Measurements from ENCODE around the gene LINGO3.
"Not testable (repeated sequence)": the region's sequence is repeated elsewhere in the genome, so short reads cannot be mapped to it uniquely, and the experiment has no call there.

LINGO3 gene, protein sequence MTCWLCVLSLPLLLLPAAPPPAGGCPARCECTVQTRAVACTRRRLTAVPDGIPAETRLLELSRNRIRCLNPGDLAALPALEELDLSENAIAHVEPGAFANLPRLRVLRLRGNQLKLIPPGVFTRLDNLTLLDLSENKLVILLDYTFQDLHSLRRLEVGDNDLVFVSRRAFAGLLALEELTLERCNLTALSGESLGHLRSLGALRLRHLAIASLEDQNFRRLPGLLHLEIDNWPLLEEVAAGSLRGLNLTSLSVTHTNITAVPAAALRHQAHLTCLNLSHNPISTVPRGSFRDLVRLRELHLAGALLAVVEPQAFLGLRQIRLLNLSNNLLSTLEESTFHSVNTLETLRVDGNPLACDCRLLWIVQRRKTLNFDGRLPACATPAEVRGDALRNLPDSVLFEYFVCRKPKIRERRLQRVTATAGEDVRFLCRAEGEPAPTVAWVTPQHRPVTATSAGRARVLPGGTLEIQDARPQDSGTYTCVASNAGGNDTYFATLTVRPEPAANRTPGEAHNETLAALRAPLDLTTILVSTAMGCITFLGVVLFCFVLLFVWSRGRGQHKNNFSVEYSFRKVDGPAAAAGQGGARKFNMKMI

DNA sequence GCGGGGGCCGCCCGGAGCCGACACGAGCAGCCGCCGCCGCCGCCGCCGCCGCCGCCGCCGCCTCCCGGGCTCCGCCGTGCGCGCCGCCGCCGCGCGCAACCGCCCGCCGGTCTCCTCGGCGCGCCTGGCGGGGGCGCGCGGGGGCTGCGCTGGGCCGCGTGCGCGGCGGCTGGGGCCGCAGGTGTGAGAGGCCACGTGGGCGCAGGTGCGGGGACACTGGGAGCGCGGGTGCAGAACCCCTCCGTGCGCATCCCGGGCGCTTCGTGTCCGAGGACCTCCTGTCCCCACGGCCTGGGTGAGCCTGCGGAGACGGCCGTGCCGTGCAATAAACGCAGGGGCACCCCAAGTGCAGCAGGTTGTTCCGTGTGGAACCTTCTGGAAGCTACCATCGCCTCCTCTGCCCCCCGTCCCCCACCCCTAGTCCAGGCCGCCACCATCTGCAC is at the start of gene LINGO3:
TSS of gene LINGO3 (minus strand) at position 41 of the 443 bp plus-strand sequence. CDS start 16,378 bp downstream, outside the sequence.
- DNase-seq (ENCODE audit: low spot score): no peak

DNA sequence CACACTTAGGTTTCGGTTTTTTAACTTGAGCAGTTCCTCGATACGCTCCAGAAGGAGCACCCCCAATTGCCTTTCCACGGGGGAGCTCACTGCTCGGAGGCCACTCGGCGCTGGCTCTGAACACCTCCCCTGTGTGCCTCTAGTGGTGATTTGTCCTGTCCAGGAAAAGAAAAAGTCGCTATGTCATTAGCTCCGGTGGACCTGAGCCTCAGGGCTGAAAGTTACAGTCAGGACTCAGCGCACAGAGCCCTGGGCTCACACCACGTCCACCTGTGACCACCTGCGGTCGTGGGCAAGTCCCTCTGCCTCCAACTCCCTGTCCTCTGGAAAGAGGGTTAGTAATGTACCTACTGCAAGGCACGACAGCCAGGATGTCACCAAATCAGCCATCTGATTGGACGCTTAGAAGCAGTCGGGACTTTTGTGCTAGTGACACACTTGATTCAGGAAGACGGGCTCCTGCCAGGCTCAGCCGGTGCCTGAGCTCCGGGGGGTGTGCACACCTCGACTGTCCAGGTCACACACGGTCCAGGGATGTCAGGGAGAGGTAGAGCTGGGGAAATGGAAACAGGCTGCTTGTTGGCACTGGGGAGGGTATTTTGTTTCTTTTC is 48.2 kb upstream of the LINGO3 start:
- DNase-seq (ENCODE audit: low spot score): no peak

DNA sequence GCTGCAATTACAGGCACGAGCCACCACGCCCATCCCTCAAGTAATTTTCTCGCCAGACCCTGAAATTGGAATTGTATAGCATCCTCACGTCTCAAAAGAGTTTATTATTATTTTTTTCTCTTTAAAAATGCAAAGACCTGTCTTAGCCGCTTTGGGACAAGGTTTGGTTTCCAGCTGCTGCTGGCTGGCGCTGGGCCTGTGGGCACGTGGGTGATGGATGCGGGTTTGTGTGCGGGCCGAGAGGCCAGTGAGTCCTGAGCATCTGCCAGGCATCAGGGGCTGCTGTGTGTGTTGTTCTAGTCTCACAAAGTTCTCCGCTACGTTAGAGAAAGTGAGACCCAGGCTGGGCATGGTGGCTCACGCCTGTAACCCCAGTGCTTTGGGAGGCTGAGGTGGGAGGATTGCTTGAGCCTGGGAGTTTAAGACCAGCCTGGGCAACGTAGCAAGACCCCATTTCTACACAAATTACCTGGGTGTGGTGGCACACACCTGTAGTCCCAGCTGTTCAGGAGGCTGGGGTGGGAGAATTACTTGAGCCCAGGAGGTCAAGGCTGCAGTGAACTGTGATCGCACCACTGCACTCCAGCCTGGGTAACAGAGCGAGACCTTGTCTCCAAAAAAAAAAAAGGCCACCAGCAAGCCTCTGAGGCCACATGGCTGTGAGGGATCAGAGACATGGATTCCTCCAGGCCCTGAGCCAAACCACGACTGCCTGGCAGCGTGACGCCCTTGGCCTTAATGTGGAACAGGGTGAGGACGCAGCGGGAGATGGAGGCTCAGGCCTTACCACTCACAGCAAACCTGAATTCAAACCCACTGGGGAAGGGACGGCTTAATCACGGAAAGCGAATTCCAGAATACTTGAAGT is 47.4 kb upstream of the LINGO3 start:
- DNase-seq (ENCODE audit: low spot score): no peak

DNA sequence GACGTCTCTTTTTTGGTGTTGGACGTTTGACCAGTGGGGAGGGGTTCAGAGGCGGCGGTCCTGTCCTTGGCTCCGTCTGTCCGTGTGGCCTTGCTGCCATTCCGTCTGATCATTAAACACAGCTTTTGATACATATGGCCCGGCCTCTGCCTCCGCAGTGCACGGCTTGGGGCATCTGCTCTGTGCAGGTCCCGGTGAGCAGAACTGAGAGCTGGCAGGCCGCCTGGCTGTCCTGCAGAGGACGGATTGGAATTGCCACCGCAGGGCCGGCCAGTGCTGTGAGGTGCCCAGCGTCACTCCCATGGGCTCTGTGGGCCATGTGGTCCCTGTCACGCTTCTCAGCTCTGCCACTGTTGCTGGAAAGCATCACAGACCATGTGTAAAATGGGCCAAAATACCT is 46.7 kb upstream of the LINGO3 start:
- no peak for DNase-seq (ENCODE audit: low spot score)

DNA sequence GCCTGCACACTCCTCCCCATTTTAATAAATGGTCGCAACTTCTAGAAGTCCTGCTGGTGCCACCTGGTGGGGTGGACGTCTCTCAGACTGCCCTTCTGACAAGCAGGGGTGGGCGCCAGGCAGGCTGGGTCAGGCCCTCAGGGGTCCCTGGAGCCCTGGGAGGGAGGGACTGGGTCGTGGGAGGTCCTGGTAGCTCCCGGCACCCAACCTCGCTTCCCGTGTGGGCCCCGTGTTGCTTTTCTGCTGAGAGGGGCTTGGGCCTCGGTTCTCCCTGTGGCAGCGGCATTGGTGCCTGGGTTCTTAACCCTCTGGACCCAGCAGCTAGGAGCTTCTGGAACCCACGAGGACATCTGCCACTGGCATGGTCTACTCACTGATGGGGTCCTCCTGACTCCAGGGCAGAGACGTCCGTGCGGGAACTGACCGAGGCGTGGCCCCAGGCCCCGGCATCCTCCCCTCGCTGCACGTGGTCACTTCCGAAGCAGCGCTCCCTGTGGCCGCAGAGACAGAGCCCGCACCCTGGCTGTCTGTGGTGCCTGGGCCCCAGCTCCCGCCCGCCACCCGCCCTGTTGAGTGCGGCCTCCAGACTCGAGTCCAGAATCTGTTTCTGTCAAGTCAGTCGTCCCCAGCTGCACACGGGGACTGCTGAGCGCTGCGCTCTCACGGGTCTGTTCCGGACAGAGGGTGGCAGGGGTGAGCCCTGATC is 46.1 kb upstream of the LINGO3 start:
- DNase-seq (ENCODE audit: low spot score): no peak

DNA sequence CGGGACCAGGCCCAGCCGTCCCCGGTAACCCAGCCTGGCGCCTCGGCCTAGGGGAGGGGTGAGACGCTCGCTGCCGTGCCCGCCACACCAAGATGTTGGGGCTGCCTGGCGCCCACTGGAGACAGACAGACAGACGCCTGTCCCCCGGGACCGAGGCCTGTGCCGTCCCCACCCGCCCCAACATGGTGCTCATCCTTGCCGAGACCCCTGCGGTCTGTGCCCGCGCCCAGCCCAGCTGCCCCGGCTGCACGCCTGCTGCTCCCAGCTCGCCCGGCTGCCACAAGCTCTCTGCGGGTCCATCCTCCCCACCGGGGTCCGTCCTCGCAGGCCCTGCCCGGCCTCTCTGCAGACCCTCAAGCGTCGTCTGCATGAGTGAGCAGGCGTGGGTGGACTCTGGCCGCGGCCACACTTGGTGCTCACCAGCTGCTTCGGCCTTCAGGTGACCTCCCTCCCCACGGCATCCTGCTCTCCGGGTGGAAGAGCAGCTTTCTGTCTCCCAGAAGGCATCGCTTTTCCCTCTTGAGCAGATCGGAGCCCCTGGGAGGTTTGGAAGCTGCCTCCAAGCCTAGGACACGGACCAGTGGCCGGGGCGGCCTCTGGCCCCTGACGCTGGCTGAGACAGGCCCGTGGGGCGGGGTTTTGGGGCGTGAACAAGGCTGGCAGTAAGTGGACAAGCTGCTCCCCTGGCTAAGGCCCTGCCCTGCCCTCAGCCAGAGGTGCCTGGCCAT is 45.4 kb upstream of the LINGO3 start:
- no peak for DNase-seq (ENCODE audit: low spot score)

DNA sequence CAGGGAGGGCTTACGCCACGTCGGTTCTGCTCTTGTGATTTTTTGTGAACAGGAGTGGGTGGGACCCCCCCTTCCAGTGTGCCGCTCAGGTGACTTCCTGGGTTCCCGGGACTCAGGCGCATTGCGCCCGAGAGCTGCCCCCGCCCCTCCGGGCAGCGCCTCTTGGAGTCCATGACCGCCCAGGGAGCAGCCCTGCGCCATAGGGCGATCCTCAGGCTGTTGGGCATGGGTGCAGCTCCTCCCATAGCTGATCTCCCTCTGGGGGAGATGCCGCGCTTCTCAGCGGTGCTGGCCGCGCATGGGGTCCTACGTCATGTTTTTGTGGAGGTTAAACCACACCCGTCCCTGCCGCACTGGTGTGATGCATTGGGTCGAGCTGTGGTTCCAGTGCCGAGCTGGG is 44.2 kb upstream of the LINGO3 start:
- no peak for DNase-seq (ENCODE audit: low spot score)

DNA sequence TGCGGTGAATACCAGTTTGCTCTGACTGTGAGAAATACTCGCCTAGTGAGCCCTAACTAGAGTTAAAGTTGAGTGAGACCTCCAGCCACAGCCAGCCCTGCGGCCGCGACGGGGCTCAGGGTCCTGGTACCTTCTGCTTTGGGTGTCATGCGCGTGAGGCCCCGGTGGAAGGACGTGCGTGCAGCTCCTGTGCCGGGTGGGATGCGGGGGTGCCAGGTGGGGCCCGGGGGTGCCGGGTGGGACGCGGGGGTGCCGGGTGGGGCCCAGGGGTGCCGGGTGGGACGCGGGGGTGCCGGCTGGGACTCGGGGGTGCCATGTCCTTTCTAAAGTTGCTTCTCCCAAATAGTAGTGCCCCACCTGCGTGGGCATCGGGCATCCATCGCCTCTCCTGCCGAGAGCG is 43.6 kb upstream of the LINGO3 start:
- no peak for DNase-seq (ENCODE audit: low spot score)

DNA sequence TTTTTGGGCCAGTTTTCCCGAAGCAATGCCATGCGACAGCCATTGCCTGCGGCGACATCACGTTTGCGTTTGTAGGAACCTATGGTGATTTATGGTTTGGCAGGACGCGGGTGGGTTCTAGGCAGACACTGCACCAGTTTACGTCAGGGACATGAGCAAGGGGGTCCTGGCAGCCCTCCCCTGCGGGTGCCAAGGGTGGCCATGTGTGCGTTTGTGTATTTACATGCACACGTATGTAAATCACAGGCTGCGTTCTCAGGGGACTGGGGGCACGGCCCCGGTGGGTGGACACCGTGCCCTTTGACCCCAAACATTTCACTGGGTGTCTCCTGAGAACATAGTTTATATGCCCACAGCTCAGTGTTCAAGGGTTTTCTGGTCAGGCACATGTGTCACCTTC is 42.7 kb upstream of the LINGO3 start:
- no peak for DNase-seq (ENCODE audit: low spot score)

DNA sequence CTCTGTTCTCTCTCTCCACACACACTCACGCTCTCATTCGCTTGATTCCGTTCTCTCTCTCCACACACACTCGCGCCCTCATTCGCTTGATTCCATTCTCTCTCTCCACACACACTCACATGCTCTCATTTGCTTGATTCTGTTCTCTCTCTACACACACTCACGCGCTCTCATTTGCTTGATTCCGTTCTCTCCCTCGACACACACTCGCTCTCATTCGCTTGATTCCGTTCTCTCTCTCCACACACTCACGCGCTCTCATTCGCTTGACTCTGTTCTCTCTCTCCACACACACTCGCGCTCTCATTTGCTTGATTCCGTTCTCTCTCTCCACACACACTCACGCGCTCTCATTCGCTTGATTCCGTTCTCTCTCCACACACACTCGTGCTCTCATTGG is 41.9 kb upstream of the LINGO3 start:
- DNase-seq (ENCODE audit: low spot score): not testable (repeated sequence)

DNA sequence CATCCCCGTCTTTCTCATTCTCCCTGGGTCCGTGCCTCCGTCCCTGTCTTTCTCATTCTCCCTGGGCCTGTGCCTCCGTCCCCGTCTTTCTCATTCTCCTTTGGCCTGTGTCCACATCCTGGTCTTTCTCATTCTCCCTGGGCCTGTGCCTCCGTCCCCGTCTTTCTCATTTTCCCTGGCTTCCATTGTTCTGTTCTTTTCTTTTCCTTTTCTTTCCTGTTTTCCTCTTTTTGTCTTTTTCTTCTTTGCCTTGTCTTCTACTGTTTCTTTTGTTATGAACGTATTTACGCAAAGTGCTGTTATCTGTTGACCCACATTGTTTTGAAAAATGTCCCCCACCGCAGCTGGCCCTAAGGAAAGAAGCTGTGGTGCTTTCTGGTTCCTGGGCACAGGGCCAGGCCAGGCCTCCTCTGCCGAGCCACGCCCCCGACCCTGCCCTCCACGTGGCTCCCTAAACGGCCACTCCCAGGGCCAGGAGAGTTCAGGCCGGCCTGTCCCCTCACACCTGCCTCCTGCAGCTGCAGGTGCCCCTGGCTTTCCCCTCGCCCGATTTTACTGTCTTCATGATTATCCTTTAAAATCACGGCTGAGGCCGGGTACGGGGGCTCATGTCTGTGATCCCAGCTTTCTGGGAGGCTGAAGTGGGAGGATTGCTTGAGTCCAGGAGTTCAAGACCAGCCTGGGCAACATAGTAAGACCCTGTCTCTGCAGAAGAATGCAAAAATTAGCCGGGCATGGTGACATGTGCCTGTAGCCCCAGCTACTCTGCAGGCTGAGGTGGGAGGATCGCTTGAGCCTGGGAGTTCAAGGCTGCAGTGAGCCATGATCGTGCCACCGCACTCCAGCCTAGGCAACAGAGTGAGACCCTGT is 38.1 kb upstream of the LINGO3 start:
- DNase-seq (ENCODE audit: low spot score): no peak

DNA sequence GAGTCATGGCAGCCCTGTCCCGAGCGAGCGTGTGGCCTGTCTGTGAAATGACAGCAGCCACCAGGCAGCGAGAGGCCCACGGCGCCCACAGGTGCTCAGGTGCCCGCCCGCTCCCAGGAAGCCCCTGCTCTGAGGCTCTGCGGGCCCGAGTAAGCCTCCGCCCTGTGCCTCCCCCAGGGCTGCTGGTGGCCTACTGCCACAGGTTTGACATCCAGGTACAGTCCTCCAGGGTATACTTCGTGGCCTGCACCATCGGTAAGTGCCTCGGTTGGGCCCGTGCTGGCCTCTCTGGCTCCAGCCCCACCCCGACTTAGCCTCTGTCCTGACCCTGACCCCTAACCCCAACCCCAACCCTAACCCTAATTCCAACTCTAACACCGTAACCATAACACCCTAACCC is 37.1 kb upstream of the LINGO3 start:
- DNase-seq (ENCODE audit: low spot score): no peak

DNA sequence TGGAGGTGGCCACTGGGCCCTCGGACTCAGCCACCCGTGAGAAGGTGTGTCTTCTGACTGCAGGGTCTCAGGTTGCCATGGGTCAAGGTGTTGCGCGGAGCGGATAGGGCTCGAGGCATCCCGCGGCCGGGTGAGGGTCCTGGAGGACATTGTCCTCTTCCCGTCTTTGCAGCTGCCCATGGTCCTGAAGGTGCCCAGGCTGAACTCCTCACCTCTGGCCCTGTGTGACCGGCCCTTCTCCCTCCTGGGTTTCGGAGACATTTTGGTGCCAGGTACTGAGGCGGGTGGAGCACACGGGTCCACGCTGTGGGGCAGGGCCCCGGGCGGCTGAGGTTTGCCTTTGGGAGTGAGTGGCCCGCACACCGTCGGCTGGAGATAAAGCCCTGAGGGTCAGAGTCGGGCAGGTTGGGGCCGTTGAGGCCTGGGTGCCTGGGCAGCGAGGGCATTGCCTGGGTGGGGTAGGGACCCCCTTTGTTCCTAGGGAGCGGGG is 36.5 kb upstream of the LINGO3 start:
- DNase-seq (ENCODE audit: low spot score): no peak

DNA sequence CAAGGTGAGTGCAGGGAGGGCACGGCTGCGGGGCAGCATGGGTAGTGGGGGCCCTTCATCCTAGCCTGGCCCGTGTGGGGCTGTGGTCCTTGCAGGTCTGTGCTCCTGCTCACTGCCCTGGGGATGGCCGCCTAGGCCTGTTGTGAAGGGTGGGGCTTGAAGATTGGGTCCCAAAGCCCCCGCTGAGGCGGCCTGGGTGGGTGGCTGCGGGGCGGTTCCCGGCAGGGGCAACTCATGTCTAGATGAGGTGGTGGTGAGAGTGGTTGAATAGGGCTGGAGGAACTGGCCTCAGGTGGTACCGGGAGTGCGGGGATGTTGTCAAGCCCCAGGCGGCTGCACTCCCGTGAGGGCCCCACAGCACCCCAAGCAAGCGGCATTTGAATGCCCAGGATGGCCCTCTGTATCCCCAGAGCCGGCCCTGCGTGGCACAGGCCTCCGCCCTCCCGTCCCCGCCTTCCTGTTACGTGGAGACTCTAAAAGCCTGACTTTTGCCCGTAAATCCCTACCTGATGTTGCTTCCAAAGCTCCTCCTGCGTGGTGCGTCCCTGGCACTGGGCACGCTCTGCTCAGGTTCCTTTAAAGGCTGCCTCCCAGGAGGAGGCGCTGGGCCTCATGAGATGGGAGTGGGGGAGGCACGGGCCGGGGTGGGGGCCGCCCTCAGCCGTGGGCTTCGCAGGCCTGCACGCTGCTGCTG is 35.5 kb upstream of the LINGO3 start:
- DNase-seq (ENCODE audit: low spot score): no peak

DNA sequence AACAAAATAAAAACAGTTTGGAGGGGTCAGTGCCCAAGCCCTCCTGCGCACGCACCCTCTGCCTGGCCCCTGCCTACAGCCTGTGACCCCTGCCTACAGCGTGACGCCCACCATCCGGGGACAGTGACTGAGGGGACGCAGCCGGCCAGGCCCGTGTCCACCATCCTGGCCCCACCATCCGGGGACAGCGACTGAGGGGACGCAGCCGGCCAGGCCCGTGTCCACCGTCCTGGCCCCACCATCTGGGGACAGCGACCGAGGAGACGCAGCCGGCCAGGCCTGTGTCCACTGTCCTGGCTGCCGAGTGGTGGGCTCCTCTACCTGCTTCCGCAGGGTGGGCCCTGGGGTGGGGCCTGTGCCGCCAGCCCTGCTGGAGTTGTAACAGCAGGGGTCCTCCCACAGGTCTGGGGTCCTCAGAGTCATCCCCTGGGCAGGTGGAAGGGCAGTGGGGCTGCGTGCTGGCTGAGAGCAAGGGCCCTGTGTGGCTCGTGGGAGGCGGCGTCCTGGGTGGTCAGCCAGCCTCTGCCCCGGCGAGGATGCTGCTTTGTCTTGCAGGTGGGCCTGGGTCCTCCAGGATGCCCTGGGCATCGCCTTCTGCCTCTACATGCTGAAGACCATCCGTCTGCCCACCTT is 34.8 kb upstream of the LINGO3 start:
- DNase-seq (ENCODE audit: low spot score): no peak

DNA sequence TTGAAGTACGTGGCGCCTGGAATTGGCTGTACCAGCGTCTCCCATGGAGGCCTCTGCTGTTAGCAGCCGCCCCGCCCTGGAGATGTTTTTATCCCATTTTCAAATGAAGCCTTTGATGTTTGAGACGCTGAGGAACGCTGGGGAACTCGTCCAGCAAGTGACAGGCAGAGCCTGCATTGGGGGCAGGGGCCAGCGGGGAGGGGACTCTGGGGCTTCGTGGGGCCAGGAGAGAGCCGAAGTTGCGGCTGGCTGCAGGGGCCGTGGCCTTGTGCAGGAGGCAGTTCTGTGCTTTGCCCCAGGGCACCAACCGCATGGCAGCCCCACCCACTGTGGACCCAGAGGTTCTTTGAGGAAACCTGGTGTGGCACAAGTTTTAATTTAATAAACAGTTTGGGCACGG is 34.0 kb upstream of the LINGO3 start:
- no peak for DNase-seq (ENCODE audit: low spot score)

DNA sequence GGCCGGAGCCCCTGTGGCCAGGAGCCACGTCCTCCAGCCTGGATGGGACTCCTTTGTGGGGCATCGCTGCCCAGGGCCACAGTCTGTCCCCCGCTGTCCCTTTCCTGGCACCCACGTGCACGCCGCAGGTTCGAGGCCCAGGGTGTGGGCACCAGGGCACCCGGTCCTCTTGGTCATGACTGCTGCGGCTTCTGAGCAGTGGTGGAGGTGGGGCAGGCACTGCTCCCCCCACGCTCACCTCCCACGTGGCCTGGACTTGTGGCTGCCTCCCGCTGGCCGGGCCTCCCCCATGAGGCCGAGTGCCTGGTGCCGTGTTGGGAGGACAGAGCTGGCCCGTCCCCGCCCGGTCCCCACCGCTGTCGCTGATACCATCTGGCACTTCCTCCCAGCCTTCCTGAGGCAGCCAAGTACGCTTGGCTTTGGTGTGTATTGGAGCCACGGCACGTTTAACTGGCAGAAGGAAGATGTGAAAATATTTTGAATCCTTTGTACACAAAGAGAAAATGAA is 33.3 kb upstream of the LINGO3 start:
- DNase-seq (ENCODE audit: low spot score): no peak

DNA sequence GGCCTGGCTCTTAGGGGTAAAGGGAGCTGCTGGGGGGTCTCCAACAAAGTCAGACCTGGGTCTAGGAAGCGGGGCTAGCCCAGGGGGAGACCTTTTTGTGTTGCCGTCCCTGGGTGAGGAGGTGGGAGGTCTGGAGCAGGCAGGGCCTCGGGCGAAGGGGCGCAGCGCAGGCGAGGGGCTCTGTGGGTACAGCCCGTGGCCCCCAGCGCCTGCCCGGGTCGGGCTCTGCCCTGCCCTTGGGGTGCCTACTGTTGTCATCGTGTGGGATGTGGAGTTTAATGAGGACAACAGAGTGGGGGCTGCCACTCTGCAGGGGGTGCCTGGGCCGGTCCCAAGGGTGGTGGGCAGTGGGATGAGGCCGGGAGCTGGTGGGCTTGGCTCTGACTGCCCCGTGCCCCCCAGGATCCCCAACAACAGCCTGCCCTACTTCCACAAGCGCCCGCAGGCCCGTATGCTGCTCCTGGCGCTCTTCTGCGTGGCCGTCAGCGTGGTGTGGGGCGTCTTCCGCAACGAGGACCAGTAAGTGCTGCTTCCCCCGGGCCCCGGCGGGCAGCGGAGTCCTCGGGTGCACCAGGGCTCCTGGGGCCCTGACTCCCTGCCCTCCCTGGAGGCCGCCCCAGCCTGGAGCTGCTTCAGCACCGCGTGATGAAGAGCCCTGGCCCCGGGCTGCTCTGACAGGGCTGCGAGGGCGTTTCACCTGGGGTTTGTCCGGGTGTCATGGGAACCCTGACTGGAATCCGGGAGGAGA is 32.7 kb upstream of the LINGO3 start:
- DNase-seq (ENCODE audit: low spot score): no peak

Data from RKO (cell line).